COLO668 (cell line): ENCODE data around the gene CDV3.

Experiments
- DNase-seq: peaks from one replicate; lab custom pipeline; 2025; ENCODE audit not compliant: unreplicated experiment; lab: John Stamatoyannopoulos, UW

The CDV3 gene

GRCh38 chr3:133568294-133569014 lies 5.0 kb upstream of the CDV3 start:
- DNase-seq, result no peak

- DNase-seq, result no peak
Measured at GRCh38 chr3:133570139-133570936, 3.1 kb upstream of the CDV3 start.

GRCh38 chr3:133570937-133571320 lies 2.6 kb upstream of the CDV3 start:
- DNase-seq, result no peak

- DNase-seq, result no peak
Measured at GRCh38 chr3:133572158-133573053, 1.1 kb upstream of the CDV3 start.

- no peak for DNase-seq
Measured at GRCh38 chr3:133573054-133573628, 345 bp upstream of the CDV3 start.

GRCh38 chr3:133574260-133574881 lies 885 bp downstream of the CDV3 start:
- DNase-seq, result no peak

GRCh38 chr3:133575086-133575485 lies 1.6 kb downstream of the CDV3 start:
- no peak for DNase-seq

- no peak for DNase-seq
Measured at GRCh38 chr3:133576169-133576568, 2.7 kb downstream of the CDV3 start.

GRCh38 chr3:133578548-133579191 lies 5.2 kb downstream of the CDV3 start:
- DNase-seq, result no peak

GRCh38 chr3:133583396-133583795 lies 9.9 kb downstream of the CDV3 start:
- DNase-seq, result no peak

GRCh38 chr3:133588035-133588434 lies 14.5 kb downstream of the CDV3 start:
- DNase-seq, result no peak

GRCh38 chr3:133588784-133589465 lies 15.4 kb downstream of the CDV3 start:
- no peak for DNase-seq

GRCh38 chr3:133589503-133589902 lies 16.0 kb downstream of the CDV3 start:
- no peak for DNase-seq

- no peak for DNase-seq
Measured at GRCh38 chr3:133591271-133591742, 17.8 kb downstream of the CDV3 start.

GRCh38 chr3:133592843-133593242 lies 19.4 kb downstream of the CDV3 start:
- DNase-seq, result no peak

GRCh38 chr3:133593243-133593642 lies 19.8 kb downstream of the CDV3 start:
- no peak for DNase-seq

- no peak for DNase-seq
Measured at GRCh38 chr3:133595341-133595740, 21.9 kb downstream of the CDV3 start.

- no peak for DNase-seq
Measured at GRCh38 chr3:133598405-133598804, 24.9 kb downstream of the CDV3 start.

- DNase-seq, result no peak
Measured at GRCh38 chr3:133599280-133599679, 25.8 kb downstream of the CDV3 start.
